Ovary (tissue), 3 donors: ENCODE results near the gene CTRB2.

Source experiments
- EP300 ChIP-seq: sonication (generic); formaldehyde crosslinking; IDR thresholded peaks from one replicate; pipeline ENCODE4 v1.6.1; 2017; ENCODE audit warnings: antibody characterized with exemption
- POLR2A ChIP-seq: fragments of 450-650 bp; IDR thresholded peaks from one replicate; pipeline ENCODE4 v1.6.1; 2017; ENCODE audit warnings: antibody characterized with exemption, mild to moderate bottlenecking, moderate library complexity
- TF ChIP-seq, protein P1 (sequence below), 3 donors: fragments of 450-650 bp in 2 of 3; fragments of 200-600 bp in 1 of 3; IDR thresholded peaks; one replicate each; pipeline versions ENCODE4 v1.5.1 to v1.8.0; 2016 to 2022; ENCODE audit warnings: antibody characterized with exemption in 3 of 3, mild to moderate bottlenecking in 1 of 3
- donor health status: DM: no; HTN: no; CAD: no.

- TF ChIP-seq, protein P1, sequence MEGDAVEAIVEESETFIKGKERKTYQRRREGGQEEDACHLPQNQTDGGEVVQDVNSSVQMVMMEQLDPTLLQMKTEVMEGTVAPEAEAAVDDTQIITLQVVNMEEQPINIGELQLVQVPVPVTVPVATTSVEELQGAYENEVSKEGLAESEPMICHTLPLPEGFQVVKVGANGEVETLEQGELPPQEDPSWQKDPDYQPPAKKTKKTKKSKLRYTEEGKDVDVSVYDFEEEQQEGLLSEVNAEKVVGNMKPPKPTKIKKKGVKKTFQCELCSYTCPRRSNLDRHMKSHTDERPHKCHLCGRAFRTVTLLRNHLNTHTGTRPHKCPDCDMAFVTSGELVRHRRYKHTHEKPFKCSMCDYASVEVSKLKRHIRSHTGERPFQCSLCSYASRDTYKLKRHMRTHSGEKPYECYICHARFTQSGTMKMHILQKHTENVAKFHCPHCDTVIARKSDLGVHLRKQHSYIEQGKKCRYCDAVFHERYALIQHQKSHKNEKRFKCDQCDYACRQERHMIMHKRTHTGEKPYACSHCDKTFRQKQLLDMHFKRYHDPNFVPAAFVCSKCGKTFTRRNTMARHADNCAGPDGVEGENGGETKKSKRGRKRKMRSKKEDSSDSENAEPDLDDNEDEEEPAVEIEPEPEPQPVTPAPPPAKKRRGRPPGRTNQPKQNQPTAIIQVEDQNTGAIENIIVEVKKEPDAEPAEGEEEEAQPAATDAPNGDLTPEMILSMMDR (IDR thresholded peaks at IDR 0.05): no peak
- TF ChIP-seq POLR2A (no peak), EP300 (no peak)
These were observed 43.3 kb upstream of the CTRB2 start for GRCh38 chr16:75250089-75250808.
